Fibroblast of lung (primary cell): ENCODE results near the gene HSPB9. TPM values are rescaled to one million over a fixed set of nuclear protein-coding genes. Genes with fewer than 3 reads are reported as not detected.

Experiments used
- DNase-seq, 2 donors: peaks; one replicate each; pipeline versions ENCODE4 v3.0.0 to v3.0.0-alpha.2; 2010; ENCODE audit warnings: low read depth in 2 of 2
- H2AFZ ChIP-seq: 2 replicates; pipeline ENCODE4 v1.5.1; 2012; ENCODE audit warnings: low read length, control low read depth, inconsistent platforms
- H3K27ac ChIP-seq: 2 replicates; pipeline ENCODE4 v1.5.1; 2011; ENCODE audit warnings: low read length, control low read depth; ENCODE audit not compliant: insufficient read depth
- H3K27me3 ChIP-seq: 2 replicates; pipeline ENCODE4 v1.5.1; 2011; ENCODE audit warnings: mild to moderate bottlenecking, low read length; ENCODE audit not compliant: control insufficient read depth, insufficient read depth
- H3K36me3 ChIP-seq: 2 replicates; pipeline ENCODE4 v1.5.1; 2011; ENCODE audit warnings: low read length; ENCODE audit not compliant: control insufficient read depth, insufficient read depth
- H3K4me1 ChIP-seq: 2 replicates; pipeline ENCODE4 v1.5.1; 2011; ENCODE audit warnings: low read length; ENCODE audit not compliant: control insufficient read depth, insufficient read depth; ENCODE audit errors: extremely low read depth
- H3K4me2 ChIP-seq: 2 replicates; pipeline ENCODE4 v1.5.1; 2011; ENCODE audit warnings: low read length, control low read depth; ENCODE audit not compliant: insufficient read depth; ENCODE audit errors: extremely low read depth
- H3K4me3 ChIP-seq, 4 experiments: fragments of 200-600 bp in 1 of 4; sonication (generic) in 1 of 4; replicated peaks in 1 of 4; 2 replicates each; pipeline ENCODE4 v1.5.1; 2011 to 2016; ENCODE audit warnings: low read length in 4 of 4, low read depth in 3 of 4, mild to moderate bottlenecking in 3 of 4, control low read depth in 2 of 4, inconsistent platforms in 1 of 4, mixed read lengths in 1 of 4; ENCODE audit not compliant: insufficient read depth in 1 of 4; ENCODE audit errors: control extremely low read depth in 1 of 4
- H3K79me2 ChIP-seq: 2 replicates; pipeline ENCODE4 v1.5.1; 2012; ENCODE audit warnings: mild to moderate bottlenecking, low read length, inconsistent platforms; ENCODE audit not compliant: control insufficient read depth, insufficient read depth
- H3K9ac ChIP-seq: 2 replicates; pipeline ENCODE4 v1.5.1; 2011; ENCODE audit warnings: mild to moderate bottlenecking, low read length, control low read depth; ENCODE audit not compliant: insufficient read depth
- H3K9me3 ChIP-seq: 2 replicates; pipeline ENCODE4 v1.5.1; 2012; ENCODE audit warnings: low read depth, low read length; ENCODE audit not compliant: control insufficient read depth, insufficient read depth
- H4K20me1 ChIP-seq: 2 replicates; pipeline ENCODE4 v1.5.1; 2011; ENCODE audit warnings: low read length; ENCODE audit not compliant: control insufficient read depth, insufficient read depth; ENCODE audit errors: extremely low read depth
- CTCF ChIP-seq, 2 donors: IDR thresholded peaks in 1 of 2; conservative IDR thresholded peaks in 1 of 2; 1 replicate in 1 of 2; 2 replicates in 1 of 2; pipeline ENCODE4 v1.5.1; 2011 to 2012; ENCODE audit warnings: low read length in 2 of 2, control low read depth in 1 of 2, inconsistent platforms in 1 of 2, low read depth in 1 of 2, mild to moderate bottlenecking in 1 of 2
- EZH2 ChIP-seq: IDR thresholded peaks from 2 replicates; pipeline ENCODE4 v1.5.1; 2012; ENCODE audit warnings: low read length, control low read depth, mild to moderate bottlenecking; ENCODE audit errors: missing control alignments
- polyA minus RNA-seq: library from RNA; depleted of rRNA, polyadenylated mRNA; stranded (reverse); fragments of >200 nt; gene quantifications from 2 replicates; pipeline ENCODE4 v1.2.3, GENCODE V29; 2011; ENCODE audit warnings: low replicate concordance
- polyA plus RNA-seq, 2 donors: library from polyadenylated mRNA; depleted of rRNA in 1 of 2; stranded (reverse) in 1 of 2; unstranded in 1 of 2; fragments of >200 nt; gene quantifications; 2 replicates each; pipeline ENCODE4 v1.2.1, GENCODE V29; 2011 to 2012; ENCODE audit warnings: missing spikeins in 1 of 2
- total RNA-seq: library from RNA; depleted of rRNA; stranded (reverse); fragments of >200 nt; gene quantifications from 2 replicates; pipeline ENCODE4 v1.2.1, GENCODE V29; 2014

Gene HSPB9
- not detected in 2 replicates for total RNA-seq
- not detected in 2 replicates for polyA plus RNA-seq
- 0.09 TPM in 1 of 2 replicates, not detected in the other for polyA plus RNA-seq (2012)
- polyA minus RNA-seq, result not detected in 2 replicates

- Histone ChIP-seq H3K79me2 (no peaks in the 10 kb centered on the region), H3K9ac (no peak within 1 kb of the TSS), H3K4me3 (no peak within 1 kb of the TSS), H3K27ac (no peak within 1 kb of the TSS), H3K4me2 (no peak within 1 kb of the TSS), H4K20me1 (no peaks in the 10 kb centered on the region), H3K36me3 (peaks cover 5% of the 10 kb centered on the region), H3K27me3 (no peaks in the 10 kb centered on the region), H3K4me1 (peaks cover 5% of the 10 kb centered on the region), H2AFZ (no peak within 1 kb of the TSS), H3K9me3 (no peaks in the 10 kb centered on the region)
- TF ChIP-seq CTCF (conservative IDR thresholded peaks at IDR 0.05 in 1 of 2, IDR thresholded peaks at IDR 0.05 in 1 of 2; ENCODE audit: low read depth in 1 of 2, low read length in 2 of 2) (no peak), EZH2 (no peak)
- no peak for DNase-seq
These were observed at the start of gene HSPB9 for GRCh38 chr17:42122371-42123303. Gene HSPB9, plus strand, starts transcription at chr17:42122804. Its CDS starts 47 bp downstream, at chr17:42122851.

- Histone ChIP-seq H3K4me3 (no peak overlapping the region), H4K20me1 (no peaks in the 10 kb centered on the region), H3K36me3 (no peaks in the 10 kb centered on the region), H3K79me2 (no peaks in the 10 kb centered on the region), H3K27me3 (peaks cover 39% of the 10 kb centered on the region), H3K9ac (no peak overlapping the region), H2AFZ (no peak overlapping the region), H3K27ac (no peak overlapping the region), H3K4me1 (no peaks in the 10 kb centered on the region), H3K9me3 (no peaks in the 10 kb centered on the region), H3K4me2 (no peak overlapping the region)
- DNase-seq, result no peak
- TF ChIP-seq CTCF (conservative IDR thresholded peaks at IDR 0.05 in 1 of 2, IDR thresholded peaks at IDR 0.05 in 1 of 2; ENCODE audit: low read depth in 1 of 2, low read length in 2 of 2) (no peak), EZH2 (no peak)
These were observed 46.8 kb upstream of the HSPB9 start for GRCh38 chr17:42075789-42076188.

- Histone ChIP-seq H3K27me3 (peaks cover 30% of the 10 kb centered on the region), H3K4me3 (no peak overlapping the region), H3K36me3 (no peaks in the 10 kb centered on the region), H4K20me1 (no peaks in the 10 kb centered on the region), H3K9me3 (no peaks in the 10 kb centered on the region), H3K4me2 (no peak overlapping the region), H3K9ac (no peak overlapping the region), H3K27ac (no peak overlapping the region), H3K4me1 (no peaks in the 10 kb centered on the region), H3K79me2 (no peaks in the 10 kb centered on the region), H2AFZ (no peak overlapping the region)
- TF ChIP-seq CTCF (conservative IDR thresholded peaks at IDR 0.05 in 1 of 2, IDR thresholded peaks at IDR 0.05 in 1 of 2; ENCODE audit: low read depth in 1 of 2, low read length in 2 of 2) (no peak), EZH2 (no peak)
- no peak for DNase-seq
These were observed 45.6 kb upstream of the HSPB9 start for GRCh38 chr17:42076797-42077559.
